ENCODE measurements around the gene ZNF134.

ZNF134 gene

DNA sequence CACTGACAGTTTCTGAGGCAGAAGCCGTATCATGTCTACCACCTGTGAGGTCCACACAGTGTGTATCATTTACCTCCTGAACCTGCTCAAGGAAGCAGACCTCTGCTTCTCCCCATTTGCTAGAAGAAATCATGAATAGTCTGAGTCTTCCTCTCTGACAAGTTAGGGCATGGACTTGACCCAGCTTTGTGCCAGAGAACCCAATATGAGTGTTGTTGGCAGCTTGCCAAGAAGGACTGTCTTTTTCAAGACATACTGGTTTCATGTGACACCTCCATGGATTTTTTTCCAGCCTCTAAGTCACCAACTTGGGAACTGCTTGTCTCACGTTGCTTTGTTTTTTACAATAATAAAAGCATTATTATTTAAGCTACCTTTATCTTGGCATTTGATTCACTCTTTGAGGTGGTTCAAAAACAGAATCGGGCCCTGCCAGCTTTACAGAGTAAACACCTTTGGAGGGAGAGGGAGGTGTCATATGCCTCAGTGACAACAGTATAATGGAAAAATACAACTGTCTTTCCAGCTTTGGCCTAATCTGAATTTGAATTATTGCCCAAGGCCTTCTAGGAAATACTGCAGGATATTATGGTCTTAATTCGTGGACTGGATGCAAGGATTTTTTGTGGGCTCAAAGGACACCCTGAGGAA lies 28.5 kb downstream of the ZNF134 start:
- ChIA-PET CTCF (interaction anchor here (0.5 to 1.4 kb wide), 2 partner anchors 39 to 353 kb away, joined by 3 to 6 read pairs; partner anchors contain the start of gene ZNF551), POLR2A (no interaction called here)
- Histone ChIP-seq H3K4me3 (ENCODE audit: low read depth, low read length) (no peak overlapping the region), H3K27ac (ENCODE audit: extremely low read depth, low read depth, low read length) (no peak overlapping the region), H3K36me3 (ENCODE audit: control insufficient read depth in 2 of 2, insufficient read depth in 1 of 2, low read length in 2 of 2) (peaks cover 42 to 55% of the 10 kb centered on the region in 2 experiments), H3K9me3 (ENCODE audit: control insufficient read depth, insufficient read depth, low read depth, low read length) (peaks cover 3% of the 10 kb centered on the region; the same call in 1 of the 2 replicates), H3K4me1 (ENCODE audit: control insufficient read depth, insufficient read depth, low read length) (no peaks in the 10 kb centered on the region)
- TF ChIP-seq SALL2 (tag by site-specific recombination; IDR thresholded peaks at IDR 0.05; ENCODE audit: borderline replicate concordance) (no peak), ZNF140 (tag by site-specific recombination; IDR thresholded peaks at IDR 0.05) (no peak), AEBP2 (tag by site-specific recombination; IDR thresholded peaks at IDR 0.05; ENCODE audit: borderline replicate concordance) (no peak), ZSCAN23 (tag by site-specific recombination; IDR thresholded peaks at IDR 0.05) (no peak), OSR2 (tag by site-specific recombination; IDR thresholded peaks at IDR 0.05) (no peak), ZIC2 (tag by site-specific recombination; IDR thresholded peaks at IDR 0.05) (no peak), GLI2 (tag by site-specific recombination; IDR thresholded peaks at IDR 0.05; ENCODE audit: borderline replicate concordance, low read depth) (no peak), ZSCAN18 (tag by site-specific recombination; IDR thresholded peaks at IDR 0.05) (no peak), ZSCAN16 (tag by site-specific recombination; IDR thresholded peaks at IDR 0.05) (no peak), ZNF776 (tag by site-specific recombination; IDR thresholded peaks at IDR 0.05; ENCODE audit: borderline replicate concordance) (no peak), ZNF561 (tag by site-specific recombination; IDR thresholded peaks at IDR 0.05; ENCODE audit: borderline replicate concordance) (peak; percentile 29; the same call in 1 of the 2 replicates), ZNF423 (tag by site-specific recombination; IDR thresholded peaks at IDR 0.05) (no peak), TCF7L2 (IDR thresholded peaks at IDR 0.05; ENCODE audit: borderline replicate concordance, low read depth, low read length) (no peak), ZNF211 (tag by site-specific recombination; IDR thresholded peaks at IDR 0.05; ENCODE audit: low read depth) (no peak), KLF8 (tag by site-specific recombination; IDR thresholded peaks at IDR 0.05) (no peak), ZNF830 (tag by site-specific recombination; IDR thresholded peaks at IDR 0.05; ENCODE audit: low read depth) (peak; percentile 91), ZNF48 (tag by site-specific recombination; IDR thresholded peaks at IDR 0.05) (no peak), ZNF621 (tag by site-specific recombination; IDR thresholded peaks at IDR 0.05) (no peak), ZNF350 (tag by site-specific recombination; IDR thresholded peaks at IDR 0.05) (0 out of 2 replicates have a peak, but pooled peaks have one; percentile 52), ZBTB44 (tag by site-specific recombination; IDR thresholded peaks at IDR 0.05) (peak; percentile 57), ZNF658 (tag by site-specific recombination; IDR thresholded peaks at IDR 0.05) (no peak), ZNF114 (tag by site-specific recombination; IDR thresholded peaks at IDR 0.05) (no peak), PRDM6 (tag by site-specific recombination; IDR thresholded peaks at IDR 0.05) (no peak), ZNF37A (tag by site-specific recombination; IDR thresholded peaks at IDR 0.05) (peak; percentile 67), KLF16 (tag by site-specific recombination; IDR thresholded peaks at IDR 0.05) (no peak), CTCF (tag by site-specific recombination; IDR thresholded peaks at IDR 0.05) (no peak), RBAK (tag by site-specific recombination; IDR thresholded peaks at IDR 0.05) (no peak), ZNF146 (tag by site-specific recombination; IDR thresholded peaks at IDR 0.05) (no peak)

All from HEK293 (cell line).